RWPE2 (cell line): ENCODE results near the gene DECR2.
"Not testable (repeated sequence)": the region's sequence is repeated elsewhere in the genome, so short reads cannot be mapped to it uniquely, and the experiment has no call there.

Source experiments
- ATAC-seq: fragments of 200-7000 bp; cut with Tn5 transposase; 3 replicates; pipeline ENCODE4 v1.9.1; 2021; ENCODE audit warnings: low read depth
- DNase-seq: peaks from one replicate; pipeline ENCODE4 v3.0.0-alpha.2; 2020; ENCODE audit warnings: low spot score
- H3K27ac ChIP-seq: fragments of 450-650 bp; 2 replicates; pipeline ENCODE4 v1.5.1; 2017; ENCODE audit warnings: mild to moderate bottlenecking; ENCODE audit not compliant: poor library complexity, severe bottlenecking
- H3K27me3 ChIP-seq: fragments of 250-450 bp; sonication (Bioruptor Pico); 2 replicates; pipeline ENCODE4 v1.5.1; 2021; ENCODE audit warnings: mild to moderate bottlenecking, moderate library complexity; ENCODE audit not compliant: insufficient read depth, poor library complexity, severe bottlenecking
- H3K36me3 ChIP-seq: fragments of 250-450 bp; sonication (Bioruptor Pico); 2 replicates; pipeline ENCODE4 v1.5.1; 2020; ENCODE audit warnings: low read depth, mild to moderate bottlenecking, moderate library complexity
- H3K4me1 ChIP-seq: fragments of 250-450 bp; sonication (Bioruptor Pico); 2 replicates; pipeline ENCODE4 v1.5.1; 2021; ENCODE audit warnings: mild to moderate bottlenecking, moderate library complexity; ENCODE audit not compliant: insufficient read depth, poor library complexity, severe bottlenecking
- H3K4me3 ChIP-seq: fragments of 250-450 bp; sonication (Bioruptor Pico); 2 replicates; pipeline ENCODE4 v1.5.1; 2021; ENCODE audit warnings: mild to moderate bottlenecking, moderate library complexity; ENCODE audit not compliant: severe bottlenecking
- H3K9me3 ChIP-seq: fragments of 250-450 bp; sonication (Bioruptor Pico); 2 replicates; pipeline ENCODE4 v1.5.1; 2021; ENCODE audit warnings: mild to moderate bottlenecking, moderate library complexity; ENCODE audit not compliant: severe bottlenecking
- CTCF ChIP-seq: fragments of 450-650 bp; IDR thresholded peaks from one replicate; pipeline ENCODE4 v1.5.1; 2017; ENCODE audit warnings: mild to moderate bottlenecking, moderate library complexity; ENCODE audit not compliant: poor library complexity, severe bottlenecking

The DECR2 gene

GRCh38 chr16:411576-412265 is 10.0 kb downstream of the DECR2 start:
- no peak for ATAC-seq
- Histone ChIP-seq H3K9me3 (no peaks in the 10 kb centered on the region), H3K27me3 (no peaks in the 10 kb centered on the region), H3K4me1 (no peaks in the 10 kb centered on the region), H3K27ac (no peak overlapping the region), H3K36me3 (peaks cover 4% of the 10 kb centered on the region; the same call in 1 of the 2 replicates), H3K4me3 (no peak overlapping the region)
- no peak for TF ChIP-seq CTCF
- no peak for DNase-seq

- DNase-seq (no peak), ATAC-seq (peak; percentile 28; the same call in 1 of the 3 replicates)
- H3K4me3 ChIP-seq, result no peak overlapping the region
- no peaks in the 10 kb centered on the region; the same call in 1 of the 2 replicates for H3K36me3 ChIP-seq
- no peaks in the 10 kb centered on the region for H3K9me3 ChIP-seq
- H3K27me3 ChIP-seq, result no peaks in the 10 kb centered on the region
- H3K4me1 ChIP-seq, result no peaks in the 10 kb centered on the region
- TF ChIP-seq CTCF, result no peak
- no peak overlapping the region for H3K27ac ChIP-seq
Measured at GRCh38 chr16:414395-415169, 12.9 kb downstream of the DECR2 start.

- not testable (repeated sequence) for H3K27me3 ChIP-seq, H3K9me3 ChIP-seq, H3K4me1 ChIP-seq, H3K27ac ChIP-seq, H3K4me3 ChIP-seq, ATAC-seq, DNase-seq, H3K36me3 ChIP-seq
Measured at GRCh38 chr16:415170-415498, 13.4 kb downstream of the DECR2 start.

- not testable (repeated sequence) for H3K4me3 ChIP-seq, H3K9me3 ChIP-seq, DNase-seq, H3K27me3 ChIP-seq, H3K36me3 ChIP-seq, ATAC-seq
- H3K27ac ChIP-seq, result peak overlapping the region; percentile 95
- H3K4me1 ChIP-seq, result peaks cover 13% of the 10 kb centered on the region
Measured at GRCh38 chr16:422179-422578, 20.5 kb downstream of the DECR2 start.

DNA sequence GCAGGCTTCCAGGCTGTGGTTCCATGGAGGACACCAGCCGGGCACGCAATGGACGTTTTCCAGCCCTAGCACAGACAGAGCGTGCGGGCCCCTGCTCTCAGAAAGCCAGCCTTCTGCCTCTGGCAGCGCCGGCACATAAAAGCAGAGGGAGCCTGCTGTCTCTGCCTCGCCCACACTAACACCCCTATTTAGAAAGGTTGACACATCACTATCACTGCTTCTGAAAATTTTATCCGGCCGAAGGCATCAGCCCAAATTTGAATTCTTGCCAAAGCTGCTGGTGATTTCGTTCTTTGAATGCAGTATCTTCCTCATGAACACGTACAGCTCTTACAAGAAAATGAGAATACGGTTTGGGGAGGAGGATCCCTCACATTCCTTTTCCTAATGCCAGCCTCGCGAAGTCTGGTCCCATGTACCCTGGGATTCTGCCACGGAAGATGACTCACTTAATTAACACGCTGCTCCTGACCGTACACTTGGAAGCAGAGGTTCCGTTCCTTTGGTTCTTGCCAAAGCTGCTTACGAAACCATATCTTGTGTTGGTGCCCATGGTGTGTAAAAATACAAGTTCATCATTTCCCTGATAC is 22.4 kb downstream of the DECR2 start:
- DNase-seq, result peak; percentile 83
- peak overlapping the region; percentile 95 for H3K27ac ChIP-seq
- H3K9me3 ChIP-seq, result no peaks in the 10 kb centered on the region
- TF ChIP-seq CTCF, result no peak
- peak; percentile 81 for ATAC-seq
- peaks cover 2% of the 10 kb centered on the region; the same call in 1 of the 2 replicates for H3K36me3 ChIP-seq
- no peaks in the 10 kb centered on the region for H3K27me3 ChIP-seq
- peak overlapping the region; percentile 77 for H3K4me3 ChIP-seq
- H3K4me1 ChIP-seq, result peaks cover 13% of the 10 kb centered on the region
